Vagina (tissue), 2 donors: ENCODE data around the gene SACM1L. TPM values are rescaled to one million over a fixed set of nuclear protein-coding genes. Genes with fewer than 3 reads are reported as not detected.
"Not testable (repeated sequence)": the region's sequence is repeated elsewhere in the genome, so short reads cannot be mapped to it uniquely, and the experiment has no call there.

Experiments used
- DNase-seq, 2 donors: peaks; one replicate each; pipeline ENCODE4 v3.0.0-alpha.2; 2017; ENCODE audit errors: extremely low spot score in 2 of 2
- H3K27ac ChIP-seq: fragments of 200-600 bp; sonication (generic); one replicate; pipeline ENCODE4 v1.5.1; 2019
- H3K27me3 ChIP-seq: fragments of 200-600 bp; sonication (generic); one replicate; pipeline ENCODE4 v1.5.1; 2019
- H3K36me3 ChIP-seq, 2 donors: fragments of 200-600 bp; sonication (generic); one replicate each; pipeline ENCODE4 v1.5.1; 2017 to 2019
- H3K4me1 ChIP-seq: fragments of 200-600 bp; sonication (generic); one replicate; pipeline ENCODE4 v1.5.1; 2019
- H3K4me3 ChIP-seq, 2 donors: fragments of 200-600 bp; sonication (generic); 1 replicate in 1 of 2; 2 replicates in 1 of 2; pipeline ENCODE4 v1.5.1; 2016 to 2019
- H3K9me3 ChIP-seq: fragments of 200-600 bp; sonication (generic); one replicate; pipeline ENCODE4 v1.5.1; 2019
- CTCF ChIP-seq, 3 experiments: fragments of 450-650 bp in 2 of 3; fragments of 200-600 bp in 1 of 3; sonication (generic) in 1 of 3; IDR thresholded peaks; one replicate each; pipeline ENCODE4 v1.5.1; 2017 to 2019; ENCODE audit warnings: antibody characterized with exemption in 3 of 3, mild to moderate bottlenecking in 2 of 3, moderate library complexity in 2 of 3
- POLR2A ChIP-seq, 2 donors: fragments of 450-650 bp; IDR thresholded peaks; one replicate each; pipeline ENCODE4 v1.6.1; 2017; ENCODE audit warnings: antibody characterized with exemption in 2 of 2, mild to moderate bottlenecking in 2 of 2, moderate library complexity in 2 of 2
- POLR2AphosphoS5 ChIP-seq, 2 donors: sonication (generic); formaldehyde crosslinking; IDR thresholded peaks; one replicate each; pipeline ENCODE4 v1.9.0; 2017; ENCODE audit warnings: antibody characterized with exemption in 2 of 2, mild to moderate bottlenecking in 2 of 2, low read depth in 1 of 2; ENCODE audit not compliant: insufficient read depth in 1 of 2
- intact Hi-C: fragments of 100-400 bp; cut with DNase I; formaldehyde crosslinking; loops from one replicate; pipeline ENCODE4 v1.15.1; 2023
- total RNA-seq: library from RNA; depleted of rRNA; stranded (reverse); fragments of >200 nt; gene quantifications from one replicate; pipeline ENCODE4 v1.2.3, GENCODE V29; 2016

The SACM1L gene
- total RNA-seq, 1 donor from 2014 or later: 32.7 TPM

GRCh38 chr3:45681846-45682245 is 7.3 kb upstream of the SACM1L start:
- peak in 1 of 2 donors; percentile 40 for DNase-seq
- TF ChIP-seq POLR2AphosphoS5 (IDR thresholded peaks at IDR 0.05; ENCODE audit: insufficient read depth in 1 of 2, low read depth in 1 of 2) (no peak), CTCF (IDR thresholded peaks at IDR 0.05) (no peak), POLR2A (IDR thresholded peaks at IDR 0.05) (no peak)
- Histone ChIP-seq H3K27ac (no peak overlapping the region), H3K4me3 (no peak overlapping the region), H3K4me1 (peaks cover 9% of the 10 kb centered on the region), H3K27me3 (no peaks in the 10 kb centered on the region), H3K36me3 (peaks cover 0 to 5% of the 10 kb centered on the region in 2 donors), H3K9me3 (no peaks in the 10 kb centered on the region)
- intact Hi-C loops: no loop called here

GRCh38 chr3:45682311-45682710 is 6.9 kb upstream of the SACM1L start:
- intact Hi-C loops: no loop called here
- Histone ChIP-seq H3K27ac (no peak overlapping the region), H3K9me3 (no peaks in the 10 kb centered on the region), H3K4me3 (no peak overlapping the region), H3K4me1 (peaks cover 5% of the 10 kb centered on the region), H3K27me3 (no peaks in the 10 kb centered on the region), H3K36me3 (peaks cover 0 to 5% of the 10 kb centered on the region in 2 donors)
- no peak for DNase-seq
- no peak for TF ChIP-seq CTCF (IDR thresholded peaks at IDR 0.05)
- TF ChIP-seq POLR2AphosphoS5 (IDR thresholded peaks at IDR 0.05; ENCODE audit: insufficient read depth in 1 of 2, low read depth in 1 of 2): no peak
- no peak for TF ChIP-seq POLR2A (IDR thresholded peaks at IDR 0.05)

- intact Hi-C loops: no loop called here
- H3K4me1 ChIP-seq: no peaks in the 10 kb centered on the region
- no peaks in the 10 kb centered on the region for H3K9me3 ChIP-seq
- DNase-seq: no peak
- no peak for TF ChIP-seq CTCF (IDR thresholded peaks at IDR 0.05)
- no peak for TF ChIP-seq POLR2A (IDR thresholded peaks at IDR 0.05)
- no peak for TF ChIP-seq POLR2AphosphoS5 (IDR thresholded peaks at IDR 0.05; ENCODE audit: insufficient read depth in 1 of 2, low read depth in 1 of 2)
- H3K36me3 ChIP-seq: peaks cover 0 to 5% of the 10 kb centered on the region in 2 donors
- H3K27me3 ChIP-seq: no peaks in the 10 kb centered on the region
- no peak overlapping the region for H3K4me3 ChIP-seq
- no peak overlapping the region for H3K27ac ChIP-seq
Measured at GRCh38 chr3:45682786-45683185, 6.4 kb upstream of the SACM1L start.

- Histone ChIP-seq H3K27ac (no peak overlapping the region), H3K27me3 (no peaks in the 10 kb centered on the region), H3K4me3 (no peak overlapping the region), H3K9me3 (no peaks in the 10 kb centered on the region), H3K4me1 (no peaks in the 10 kb centered on the region), H3K36me3 (peaks cover 0 to 4% of the 10 kb centered on the region in 2 donors)
- DNase-seq: no peak
- no peak for TF ChIP-seq POLR2AphosphoS5 (IDR thresholded peaks at IDR 0.05; ENCODE audit: insufficient read depth in 1 of 2, low read depth in 1 of 2)
- TF ChIP-seq POLR2A (IDR thresholded peaks at IDR 0.05): no peak
- TF ChIP-seq CTCF (IDR thresholded peaks at IDR 0.05): no peak
- intact Hi-C loops: no loop called here
Measured at GRCh38 chr3:45683417-45684326, 5.5 kb upstream of the SACM1L start.

GRCh38 chr3:45684327-45684892 is 4.8 kb upstream of the SACM1L start:
- DNase-seq: no peak
- TF ChIP-seq CTCF (IDR thresholded peaks at IDR 0.05) (no peak), POLR2A (IDR thresholded peaks at IDR 0.05) (no peak), POLR2AphosphoS5 (IDR thresholded peaks at IDR 0.05; ENCODE audit: insufficient read depth in 1 of 2, low read depth in 1 of 2) (no peak)
- no peaks in the 10 kb centered on the region for H3K27me3 ChIP-seq
- no peaks in the 10 kb centered on the region for H3K36me3 ChIP-seq
- no peak overlapping the region for H3K4me3 ChIP-seq
- H3K27ac ChIP-seq: no peak overlapping the region
- intact Hi-C loops: no loop called here
- no peaks in the 10 kb centered on the region for H3K4me1 ChIP-seq
- no peaks in the 10 kb centered on the region for H3K9me3 ChIP-seq

GRCh38 chr3:45685722-45686121 is 3.5 kb upstream of the SACM1L start:
- H3K27me3 ChIP-seq, H3K36me3 ChIP-seq, DNase-seq, H3K4me1 ChIP-seq, intact Hi-C loops, H3K27ac ChIP-seq, H3K4me3 ChIP-seq, H3K9me3 ChIP-seq: not testable (repeated sequence)
